Karpas-422 (cell line): ENCODE measurements around the gene CD36. TPM values are rescaled to one million over a fixed set of nuclear protein-coding genes. Genes with fewer than 3 reads are reported as not detected.
"Not testable (repeated sequence)": the region's sequence is repeated elsewhere in the genome, so short reads cannot be mapped to it uniquely, and the experiment has no call there.

Experiments used
- DNase-seq: peaks from one replicate; pipeline ENCODE4 v3.0.0-alpha.2; 2015
- H2AFZ ChIP-seq: fragments of 200-600 bp; sonication (generic); 2 replicates; pipeline ENCODE4 v1.6.1; 2014; ENCODE audit warnings: antibody characterized with exemption, low read length, mixed read lengths
- H3K27ac ChIP-seq: fragments of 200-600 bp; sonication (generic); 2 replicates; pipeline ENCODE4 v1.5.1; 2014; ENCODE audit warnings: mild to moderate bottlenecking, low read length, moderate library complexity
- H3K27me3 ChIP-seq: fragments of 200-600 bp; sonication (generic); 2 replicates; pipeline ENCODE4 v1.6.1; 2014; ENCODE audit warnings: low read length, mixed read lengths
- H3K36me3 ChIP-seq: fragments of 200-600 bp; sonication (generic); 2 replicates; pipeline ENCODE4 v1.6.1; 2014; ENCODE audit warnings: low read length, mixed read lengths; ENCODE audit not compliant: insufficient read depth
- H3K4me1 ChIP-seq: fragments of 200-600 bp; sonication (generic); 2 replicates; pipeline ENCODE4 v1.6.1; 2014; ENCODE audit warnings: mild to moderate bottlenecking, low read length, mixed read lengths
- H3K4me2 ChIP-seq: fragments of 200-600 bp; sonication (generic); 2 replicates; pipeline ENCODE4 v1.6.1; 2014; ENCODE audit warnings: low read length, low read depth, mild to moderate bottlenecking; ENCODE audit not compliant: poor library complexity, severe bottlenecking
- H3K4me3 ChIP-seq: fragments of 200-600 bp; sonication (generic); 2 replicates; pipeline ENCODE4 v1.5.1; 2014; ENCODE audit warnings: mild to moderate bottlenecking, antibody characterized with exemption, low read length, mixed read lengths
- H3K79me2 ChIP-seq: fragments of 200-600 bp; sonication (generic); 2 replicates; pipeline ENCODE4 v1.6.1; 2014; ENCODE audit warnings: mild to moderate bottlenecking, low read length, mixed read lengths
- H3K9ac ChIP-seq: fragments of 200-600 bp; sonication (generic); 2 replicates; pipeline ENCODE4 v1.6.0; 2014; ENCODE audit warnings: low read length
- H3K9me2 ChIP-seq: fragments of 200-600 bp; sonication (generic), shearing (Covaris generic); replicated peaks from 2 replicates; pipeline ENCODE4 v1.6.0; 2014; ENCODE audit warnings: mild to moderate bottlenecking, low read length, moderate library complexity; ENCODE audit not compliant: insufficient read depth
- H3K9me3 ChIP-seq: fragments of 300-700, 200-600 bp; sonication (generic); 2 replicates; pipeline ENCODE4 v1.6.1; 2014; ENCODE audit warnings: low read length, mixed read lengths
- H4K20me1 ChIP-seq: fragments of 200-600 bp; sonication (generic); 2 replicates; pipeline ENCODE4 v1.6.1; 2014; ENCODE audit warnings: mild to moderate bottlenecking, antibody characterized with exemption, low read length, low read depth; ENCODE audit not compliant: insufficient read depth
- total RNA-seq: library from RNA; depleted of rRNA; stranded (reverse); fragments of >200 nt; shearing (Covaris generic); gene quantifications from 2 replicates; pipeline ENCODE4 v1.2.3, GENCODE V29; 2014; ENCODE audit warnings: low replicate concordance

Gene CD36
- total RNA-seq, 1 experiment from 2014 or later, result not detected

- H3K36me3 ChIP-seq, result no peaks in the 10 kb centered on the region
- H3K79me2 ChIP-seq, result no peaks in the 10 kb centered on the region
- H3K9ac ChIP-seq, result no peak overlapping the region
- H3K9me3 ChIP-seq, result no peaks in the 10 kb centered on the region; the same call in 1 of the 2 replicates
- no peak overlapping the region for H2AFZ ChIP-seq
- no peaks in the 10 kb centered on the region for H3K9me2 ChIP-seq
- H3K4me2 ChIP-seq, result no peak overlapping the region
- H3K4me3 ChIP-seq, result no peak overlapping the region
- no peaks in the 10 kb centered on the region for H3K4me1 ChIP-seq
- H4K20me1 ChIP-seq, result no peaks in the 10 kb centered on the region
- DNase-seq, result no peak
- H3K27ac ChIP-seq, result no peak overlapping the region
- no peaks in the 10 kb centered on the region for H3K27me3 ChIP-seq
Observed at GRCh38 chr7:80661729-80662128, 23.3 kb downstream of the CD36 start.

- Histone ChIP-seq H3K4me3 (no peak overlapping the region), H3K9ac (no peak overlapping the region), H3K9me3 (no peaks in the 10 kb centered on the region; the same call in 1 of the 2 replicates), H3K4me2 (no peak overlapping the region), H4K20me1 (no peaks in the 10 kb centered on the region), H3K27ac (no peak overlapping the region), H3K4me1 (no peaks in the 10 kb centered on the region), H3K27me3 (no peaks in the 10 kb centered on the region), H3K79me2 (no peaks in the 10 kb centered on the region), H3K36me3 (no peaks in the 10 kb centered on the region), H3K9me2 (no peaks in the 10 kb centered on the region), H2AFZ (no peak overlapping the region)
- DNase-seq, result no peak
Observed at GRCh38 chr7:80662252-80662651, 23.8 kb downstream of the CD36 start.

- H3K9ac ChIP-seq, result no peak overlapping the region
- no peaks in the 10 kb centered on the region for H4K20me1 ChIP-seq
- no peak overlapping the region for H3K4me2 ChIP-seq
- no peaks in the 10 kb centered on the region for H3K79me2 ChIP-seq
- no peak overlapping the region for H2AFZ ChIP-seq
- no peaks in the 10 kb centered on the region for H3K27me3 ChIP-seq
- H3K9me2 ChIP-seq, result no peaks in the 10 kb centered on the region
- no peak overlapping the region for H3K4me3 ChIP-seq
- no peaks in the 10 kb centered on the region for H3K4me1 ChIP-seq
- no peak for DNase-seq
- no peaks in the 10 kb centered on the region; the same call in 1 of the 2 replicates for H3K9me3 ChIP-seq
- H3K36me3 ChIP-seq, result no peaks in the 10 kb centered on the region
- no peak overlapping the region for H3K27ac ChIP-seq
Observed at GRCh38 chr7:80665526-80665925, 27.1 kb downstream of the CD36 start.

- no peaks in the 10 kb centered on the region; the same call in 1 of the 2 replicates for H3K9me3 ChIP-seq
- no peak overlapping the region for H2AFZ ChIP-seq
- H4K20me1 ChIP-seq, result no peaks in the 10 kb centered on the region
- no peaks in the 10 kb centered on the region for H3K4me1 ChIP-seq
- no peak overlapping the region for H3K9ac ChIP-seq
- no peak overlapping the region for H3K4me2 ChIP-seq
- H3K4me3 ChIP-seq, result no peak overlapping the region
- H3K27ac ChIP-seq, result no peak overlapping the region
- H3K27me3 ChIP-seq, result no peaks in the 10 kb centered on the region
- H3K9me2 ChIP-seq, result no peaks in the 10 kb centered on the region
- no peaks in the 10 kb centered on the region for H3K79me2 ChIP-seq
- no peaks in the 10 kb centered on the region for H3K36me3 ChIP-seq
- no peak for DNase-seq
Observed at GRCh38 chr7:80666376-80666775, 27.9 kb downstream of the CD36 start.

GRCh38 chr7:80669367-80669766 is 30.9 kb downstream of the CD36 start:
- not testable (repeated sequence) for H3K4me2 ChIP-seq, H3K4me1 ChIP-seq, H3K27ac ChIP-seq, H3K9ac ChIP-seq, H3K27me3 ChIP-seq, H3K9me2 ChIP-seq, H3K4me3 ChIP-seq, H3K36me3 ChIP-seq, H2AFZ ChIP-seq, H3K9me3 ChIP-seq, DNase-seq, H3K79me2 ChIP-seq, H4K20me1 ChIP-seq

- H3K27ac ChIP-seq, result no peak overlapping the region
- H3K4me2 ChIP-seq, result no peak overlapping the region
- H3K9ac ChIP-seq, result no peak overlapping the region
- no peak overlapping the region for H2AFZ ChIP-seq
- H3K4me1 ChIP-seq, result no peaks in the 10 kb centered on the region
- no peaks in the 10 kb centered on the region for H3K9me2 ChIP-seq
- no peaks in the 10 kb centered on the region for H3K79me2 ChIP-seq
- H3K4me3 ChIP-seq, result no peak overlapping the region
- no peaks in the 10 kb centered on the region for H4K20me1 ChIP-seq
- peaks cover 4% of the 10 kb centered on the region; the same call in 1 of the 2 replicates for H3K9me3 ChIP-seq
- no peaks in the 10 kb centered on the region for H3K27me3 ChIP-seq
- DNase-seq, result no peak
- no peaks in the 10 kb centered on the region for H3K36me3 ChIP-seq
Observed at GRCh38 chr7:80671744-80672143, 33.3 kb downstream of the CD36 start.

GRCh38 chr7:80675090-80675489 is 36.6 kb downstream of the CD36 start:
- no peaks in the 10 kb centered on the region for H3K36me3 ChIP-seq
- no peaks in the 10 kb centered on the region for H3K4me1 ChIP-seq
- no peak overlapping the region for H2AFZ ChIP-seq
- H3K4me2 ChIP-seq, result no peak overlapping the region
- no peaks in the 10 kb centered on the region for H4K20me1 ChIP-seq
- H3K27me3 ChIP-seq, result no peaks in the 10 kb centered on the region
- H3K4me3 ChIP-seq, result no peak overlapping the region
- no peak overlapping the region for H3K27ac ChIP-seq
- H3K9me3 ChIP-seq, result peaks cover 7% of the 10 kb centered on the region; the same call in 1 of the 2 replicates
- H3K9ac ChIP-seq, result no peak overlapping the region
- no peaks in the 10 kb centered on the region for H3K79me2 ChIP-seq
- DNase-seq, result no peak
- no peaks in the 10 kb centered on the region for H3K9me2 ChIP-seq

GRCh38 chr7:80676404-80676803 is 38.0 kb downstream of the CD36 start:
- Histone ChIP-seq H3K4me1 (no peaks in the 10 kb centered on the region), H3K79me2 (no peaks in the 10 kb centered on the region), H3K4me2 (no peak overlapping the region), H3K27ac (no peak overlapping the region), H3K9me2 (no peaks in the 10 kb centered on the region), H3K9ac (no peak overlapping the region), H3K4me3 (no peak overlapping the region), H3K36me3 (no peaks in the 10 kb centered on the region), H3K27me3 (no peaks in the 10 kb centered on the region), H4K20me1 (no peaks in the 10 kb centered on the region), H2AFZ (no peak overlapping the region), H3K9me3 (peaks cover 9% of the 10 kb centered on the region)
- no peak for DNase-seq

GRCh38 chr7:80677629-80678028 is 39.2 kb downstream of the CD36 start:
- Histone ChIP-seq H3K9me3 (peaks cover 15% of the 10 kb centered on the region), H3K4me2 (no peak overlapping the region), H3K27ac (no peak overlapping the region), H3K9ac (no peak overlapping the region), H3K9me2 (no peaks in the 10 kb centered on the region), H2AFZ (no peak overlapping the region), H3K79me2 (no peaks in the 10 kb centered on the region), H4K20me1 (no peaks in the 10 kb centered on the region), H3K4me1 (no peaks in the 10 kb centered on the region), H3K36me3 (no peaks in the 10 kb centered on the region), H3K4me3 (no peak overlapping the region), H3K27me3 (no peaks in the 10 kb centered on the region)
- DNase-seq, result no peak
